GM12865 (cell line): Measurements from ENCODE around the gene LGR4.

Source experiments
- DNase-seq: peaks from one replicate; pipeline ENCODE4 v3.0.0; 2010; ENCODE audit warnings: low read depth
- H3K4me3 ChIP-seq: 2 replicates; pipeline ENCODE4 v1.5.1; 2011; ENCODE audit warnings: mild to moderate bottlenecking, low read depth, low read length, control low read depth
- CTCF ChIP-seq: IDR thresholded peaks from 2 replicates; pipeline ENCODE4 v1.5.1; 2011; ENCODE audit warnings: low read length, control low read depth, low read depth, inconsistent platforms; ENCODE audit not compliant: insufficient read depth; ENCODE audit errors: missing control alignments

Gene LGR4

GRCh38 chr11:27386181-27386845, 86.3 kb downstream of the LGR4 start:
- DNase-seq, result no peak

DNA sequence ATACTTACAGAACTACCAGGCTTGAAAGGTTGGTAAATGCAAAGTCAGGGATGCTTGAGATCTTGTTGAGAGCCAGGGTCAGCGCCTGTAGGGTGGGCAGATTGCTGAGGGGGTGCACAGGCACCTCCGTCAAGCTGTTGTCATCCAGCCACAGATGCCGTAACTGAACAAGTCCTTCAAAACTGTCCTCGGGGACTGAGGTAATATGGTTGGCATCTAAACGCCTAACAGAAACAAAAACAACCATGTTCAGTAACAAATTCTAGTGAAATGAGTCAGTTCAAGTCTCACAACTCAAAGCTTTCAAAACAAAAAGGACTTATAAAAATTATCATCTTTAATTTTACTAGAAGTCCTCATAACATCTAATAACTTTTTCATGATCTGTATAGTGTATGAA, 87.3 kb downstream of the LGR4 start:
- DNase-seq, result no peak
- no peak for TF ChIP-seq CTCF
- H3K4me3 ChIP-seq, result no peak overlapping the region

More at GRCh38 chr11:27386181-27386845, 86.3 kb downstream of the LGR4 start:
- TF ChIP-seq CTCF, result no peak
- H3K4me3 ChIP-seq, result no peak overlapping the region

GRCh38 chr11:27384227-27384626, 88.4 kb downstream of the LGR4 start:
- no peak for DNase-seq
- H3K4me3 ChIP-seq, result no peak overlapping the region
- no peak for TF ChIP-seq CTCF

DNA sequence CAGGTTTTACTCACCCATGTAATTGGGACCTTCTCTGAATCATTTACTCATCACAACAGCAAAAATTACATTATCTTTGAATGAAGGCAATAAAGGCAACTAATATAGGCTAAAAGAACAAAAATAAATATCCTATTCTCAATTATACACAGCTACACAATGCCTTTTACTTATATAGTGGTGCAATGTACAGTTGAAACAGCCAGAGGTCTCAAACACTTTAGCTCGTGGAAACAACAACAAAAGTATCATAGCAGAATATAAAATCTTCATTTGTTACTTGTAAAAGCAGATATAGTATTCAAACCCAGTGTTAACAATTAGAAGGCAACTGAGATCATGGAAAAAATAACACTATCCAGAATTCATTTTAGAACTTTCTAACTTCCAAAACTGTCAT, 88.9 kb downstream of the LGR4 start:
- no peak for TF ChIP-seq CTCF
- no peak overlapping the region for H3K4me3 ChIP-seq
- DNase-seq, result no peak

DNA sequence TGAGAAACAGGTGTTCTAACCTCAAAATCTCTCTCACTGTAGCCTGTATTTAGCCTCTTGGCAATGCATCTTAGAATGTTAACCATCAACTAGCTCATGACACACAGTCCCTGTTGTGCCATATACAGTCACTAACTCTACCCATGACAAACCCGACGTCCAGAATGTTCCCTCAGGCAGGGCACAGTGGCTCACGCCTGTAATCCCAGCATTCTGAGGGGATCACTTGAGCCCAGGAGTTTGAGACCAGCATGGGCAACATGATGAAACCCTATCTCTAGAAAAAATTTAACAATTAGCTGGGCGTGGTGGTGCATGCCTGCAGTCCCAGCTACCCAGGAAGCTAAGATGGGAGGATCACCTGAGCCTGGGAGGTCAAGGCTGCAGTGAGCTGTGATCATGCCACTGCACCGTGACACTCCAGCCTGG, 91.3 kb downstream of the LGR4 start:
- no peak for DNase-seq
- no peak overlapping the region for H3K4me3 ChIP-seq
- no peak for TF ChIP-seq CTCF

- DNase-seq, result no peak
- no peak for TF ChIP-seq CTCF
Observed at GRCh38 chr11:27380771-27381170, 91.8 kb downstream of the LGR4 start.

DNA sequence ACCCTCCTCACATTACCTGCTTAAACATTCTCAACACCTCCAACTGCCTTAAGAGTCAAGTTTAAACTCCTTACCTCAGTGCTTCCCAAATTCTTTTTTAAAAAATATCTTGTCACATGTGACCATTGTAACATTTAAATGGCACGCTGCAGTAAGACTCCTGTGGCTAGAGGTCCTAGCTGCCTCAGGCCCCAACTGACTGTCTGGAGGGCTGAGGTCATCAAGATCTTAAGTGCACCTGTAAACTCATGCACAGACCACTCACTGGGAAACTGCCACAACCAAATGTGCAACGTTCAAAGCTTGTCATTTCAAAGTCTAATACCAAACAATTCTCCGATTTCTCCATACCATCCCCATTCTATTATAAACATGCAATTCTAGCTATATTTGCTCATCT, 93.1 kb downstream of the LGR4 start:
- TF ChIP-seq CTCF, result no peak
- no peak for DNase-seq
- H3K4me3 ChIP-seq, result no peak overlapping the region

More at GRCh38 chr11:27380771-27381170, 91.8 kb downstream of the LGR4 start:
- H3K4me3 ChIP-seq, result no peak overlapping the region
